Upper lobe of right lung (tissue), 1 donor: Measurements from ENCODE around the gene FUCA2. TPM values are rescaled to one million over a fixed set of nuclear protein-coding genes. Genes with fewer than 3 reads are reported as not detected.

Experiments
- ATAC-seq: fragments of 200-7000 bp; cut with Tn5 transposase; one replicate; pipeline ENCODE4 v1.9.1; 2020; ENCODE audit warnings: mild to moderate bottlenecking, moderate library complexity
- DNase-seq: peaks from one replicate; pipeline ENCODE4 v3.0.0-alpha.2; 2020
- H3K27ac ChIP-seq: fragments of 200-600 bp; one replicate; pipeline ENCODE4 v1.8.0; 2022
- H3K27me3 ChIP-seq: fragments of 200-600 bp; one replicate; pipeline ENCODE4 v1.8.0; 2022; ENCODE audit warnings: mild to moderate bottlenecking
- H3K36me3 ChIP-seq: fragments of 200-600 bp; one replicate; pipeline ENCODE4 v1.8.0; 2022
- H3K4me1 ChIP-seq: fragments of 200-600 bp; one replicate; pipeline ENCODE4 v1.8.0; 2022
- H3K4me3 ChIP-seq: fragments of 200-600 bp; one replicate; pipeline ENCODE4 v1.8.0; 2022; ENCODE audit warnings: mild to moderate bottlenecking
- H3K9me3 ChIP-seq: fragments of 200-600 bp; one replicate; pipeline ENCODE4 v1.8.0; 2022
- CTCF ChIP-seq: fragments of 200-600 bp; IDR thresholded peaks from one replicate; pipeline ENCODE4 v1.8.0; 2022; ENCODE audit warnings: antibody characterized with exemption
- intact Hi-C: fragments of 100-400 bp; cut with DNase I; formaldehyde crosslinking; loops from one replicate; pipeline ENCODE4 v1.11.0; 2022
- total RNA-seq: library from RNA; stranded (reverse); fragmentation: NEBNext Ultra II Directional; extraction: Animal tissue kit (Norgen Biotek cat#: 25700); gene quantifications from one replicate; pipeline ENCODE4 v1.2.1, GENCODE V29; 2021
- donor health status: DM: no; HTN: yes; CAD: no; lungs with severe emphysema.

FUCA2 gene
- total RNA-seq, 1 donor from 2014 or later = 50.6 TPM

- DNase-seq (no peak), ATAC-seq (no peak)
- H3K36me3 ChIP-seq = no peaks in the 10 kb centered on the region
- H3K9me3 ChIP-seq = no peaks in the 10 kb centered on the region
- TF ChIP-seq CTCF = no peak
- no peak overlapping the region for H3K4me3 ChIP-seq
- no peak overlapping the region for H3K27ac ChIP-seq
- peaks cover 4% of the 10 kb centered on the region for H3K4me1 ChIP-seq
- no peaks in the 10 kb centered on the region for H3K27me3 ChIP-seq
- intact Hi-C loops = no loop called here
Observed at GRCh38 chr6:143545976-143546547, 34.5 kb upstream of the FUCA2 start.

- no peaks in the 10 kb centered on the region for H3K36me3 ChIP-seq
- DNase-seq (no peak), ATAC-seq (no peak)
- H3K27ac ChIP-seq = no peak overlapping the region
- H3K9me3 ChIP-seq = no peaks in the 10 kb centered on the region
- intact Hi-C loops = no loop called here
- no peak for TF ChIP-seq CTCF
- no peaks in the 10 kb centered on the region for H3K27me3 ChIP-seq
- H3K4me1 ChIP-seq = peaks cover 4% of the 10 kb centered on the region
- H3K4me3 ChIP-seq = no peak overlapping the region
Observed at GRCh38 chr6:143545165-143545564, 33.6 kb upstream of the FUCA2 start.

GRCh38 chr6:143544011-143544696, 32.6 kb upstream of the FUCA2 start:
- H3K27ac ChIP-seq = no peak overlapping the region
- intact Hi-C loops = no loop called here
- no peak overlapping the region for H3K4me3 ChIP-seq
- no peaks in the 10 kb centered on the region for H3K9me3 ChIP-seq
- DNase-seq (no peak), ATAC-seq (no peak)
- TF ChIP-seq CTCF = no peak
- H3K4me1 ChIP-seq = peaks cover 4% of the 10 kb centered on the region
- no peaks in the 10 kb centered on the region for H3K36me3 ChIP-seq
- no peaks in the 10 kb centered on the region for H3K27me3 ChIP-seq

GRCh38 chr6:143543435-143543834, 31.9 kb upstream of the FUCA2 start:
- Histone ChIP-seq H3K9me3 (no peaks in the 10 kb centered on the region), H3K27ac (no peak overlapping the region), H3K27me3 (no peaks in the 10 kb centered on the region), H3K4me1 (peaks cover 4% of the 10 kb centered on the region), H3K36me3 (no peaks in the 10 kb centered on the region), H3K4me3 (no peak overlapping the region)
- intact Hi-C loops = no loop called here
- ATAC-seq (no peak), DNase-seq (no peak)
- TF ChIP-seq CTCF = no peak

GRCh38 chr6:143542888-143543287, 31.4 kb upstream of the FUCA2 start:
- no peak for DNase-seq
- no peaks in the 10 kb centered on the region for H3K9me3 ChIP-seq
- no peaks in the 10 kb centered on the region for H3K27me3 ChIP-seq
- no peaks in the 10 kb centered on the region for H3K36me3 ChIP-seq
- intact Hi-C loops = no loop called here
- no peak overlapping the region for H3K4me3 ChIP-seq
- no peak overlapping the region for H3K27ac ChIP-seq
- ATAC-seq = no peak
- H3K4me1 ChIP-seq = peaks cover 4% of the 10 kb centered on the region
- no peak for TF ChIP-seq CTCF
